ENCODE data around the gene ADAM29.

The ADAM29 gene

DNA sequence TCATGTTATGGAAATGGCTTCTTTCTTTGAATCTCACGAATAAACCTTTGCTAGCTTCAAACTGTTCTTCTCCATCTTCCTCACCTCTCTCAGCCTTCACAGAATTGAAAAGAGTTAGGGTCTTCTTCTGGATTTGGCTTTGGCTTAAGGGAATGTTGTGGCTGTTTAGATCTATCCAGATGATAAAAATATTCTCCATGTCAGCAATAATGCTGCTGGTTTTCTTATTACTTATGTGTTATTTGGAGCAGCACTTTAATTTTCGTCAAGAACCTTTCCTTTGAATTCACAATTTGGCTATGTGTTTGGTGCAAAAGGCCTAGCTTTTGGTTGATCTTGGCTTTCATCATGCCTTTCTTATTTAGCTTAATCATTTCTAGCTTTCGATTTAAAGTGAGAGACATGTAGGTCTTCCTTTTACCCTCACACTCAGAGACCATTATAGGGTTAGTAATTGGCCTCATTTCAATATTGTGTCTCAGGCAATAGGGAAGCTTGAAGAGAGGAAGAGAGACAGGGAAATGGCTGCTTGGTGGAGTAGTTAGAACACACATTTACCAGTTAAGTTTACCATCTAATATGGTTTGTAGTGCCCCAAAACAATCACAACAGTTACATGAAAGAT lies 5.1 kb upstream of the ADAM29 start:
- Histone ChIP-seq H3K36me3 (ENCODE audit: insufficient read depth, low read length) (no peaks in the 10 kb centered on the region), H3K27ac (ENCODE audit: low read depth, low read length) (no peak overlapping the region), H3K27me3 (ENCODE audit: insufficient read depth, low read length) (no peaks in the 10 kb centered on the region), H3K9me3 (ENCODE audit: insufficient read depth, low read depth, low read length) (peaks cover 6% of the 10 kb centered on the region; the same call in 1 of the 2 replicates), H3K4me1 (ENCODE audit: insufficient read depth, low read length) (no peaks in the 10 kb centered on the region), H3K4me3 (ENCODE audit: low read length) (no peak overlapping the region), H3K9ac (ENCODE audit: low read depth, low read length) (no peak overlapping the region)
- WGBS: 100% methylated on average over 3 of the region's 3 CpGs

- 92% methylated on average over 2 of the region's 2 CpGs for WGBS
- Histone ChIP-seq H3K9me3 (ENCODE audit: insufficient read depth, low read depth, low read length) (no peaks in the 10 kb centered on the region), H3K36me3 (ENCODE audit: insufficient read depth, low read length) (no peaks in the 10 kb centered on the region), H3K4me1 (ENCODE audit: insufficient read depth, low read length) (no peaks in the 10 kb centered on the region), H3K27me3 (ENCODE audit: insufficient read depth, low read length) (no peaks in the 10 kb centered on the region), H3K27ac (ENCODE audit: low read depth, low read length) (no peak overlapping the region), H3K4me3 (ENCODE audit: low read length) (no peak overlapping the region), H3K9ac (ENCODE audit: low read depth, low read length) (no peak overlapping the region)
Observed at GRCh38 chr4:174919886-174920423, 1.8 kb downstream of the ADAM29 start.

DNA sequence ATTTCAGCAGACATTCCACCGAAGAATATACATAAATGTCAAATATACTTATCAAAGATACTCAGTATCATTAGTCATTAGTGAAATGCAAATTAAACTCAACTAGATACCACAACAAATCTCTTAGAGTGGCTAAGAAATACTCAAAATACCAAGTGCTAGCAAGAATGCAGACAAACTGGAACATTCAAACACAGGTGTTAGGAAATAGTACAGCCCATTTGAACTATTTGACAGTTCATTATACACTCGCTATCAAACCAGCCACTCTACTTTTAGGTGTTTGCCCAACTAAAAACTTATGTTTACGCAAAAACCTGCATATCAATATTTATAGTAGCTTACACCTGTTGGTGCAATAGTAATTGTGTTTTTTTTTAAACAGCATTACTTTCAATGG lies 8.8 kb downstream of the ADAM29 start:
- Histone ChIP-seq H3K9me3 (ENCODE audit: insufficient read depth, low read depth, low read length) (no peaks in the 10 kb centered on the region), H3K4me1 (ENCODE audit: insufficient read depth, low read length) (no peaks in the 10 kb centered on the region; the same call in 1 of the 2 replicates), H3K9ac (ENCODE audit: low read depth, low read length) (no peak overlapping the region), H3K4me3 (ENCODE audit: low read length) (no peak overlapping the region), H3K27ac (ENCODE audit: low read depth, low read length) (no peak overlapping the region), H3K27me3 (ENCODE audit: insufficient read depth, low read length) (no peaks in the 10 kb centered on the region), H3K36me3 (ENCODE audit: insufficient read depth, low read length) (no peaks in the 10 kb centered on the region)
- 100% methylated on average over 2 of the region's 3 CpGs for WGBS

DNA sequence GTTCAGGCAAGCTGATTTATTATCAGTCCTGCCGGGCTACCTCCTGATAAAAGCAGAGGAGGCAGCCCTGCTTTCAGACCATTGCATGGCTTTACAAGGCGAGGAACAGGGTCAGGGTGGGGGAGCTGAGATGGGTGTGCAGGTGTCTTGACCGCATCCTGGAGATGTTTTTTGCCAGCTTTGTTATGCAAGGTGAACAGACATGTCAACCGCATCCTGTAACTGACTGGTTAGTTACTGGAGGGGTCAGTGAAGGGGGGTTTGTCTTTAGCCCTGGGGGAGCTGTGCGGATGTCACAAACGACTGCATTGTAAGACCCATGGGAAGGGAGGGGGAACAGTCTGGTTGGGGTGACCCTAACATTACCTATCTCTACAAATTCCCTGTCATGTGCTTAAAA lies 10.0 kb downstream of the ADAM29 start:
- WGBS: 93% methylated on average over 4 of the region's 6 CpGs
- H3K36me3 ChIP-seq (ENCODE audit: insufficient read depth, low read length): no peaks in the 10 kb centered on the region
- H3K4me3 ChIP-seq (ENCODE audit: low read length): no peak overlapping the region
- H3K27me3 ChIP-seq (ENCODE audit: insufficient read depth, low read length): no peaks in the 10 kb centered on the region
- H3K9ac ChIP-seq (ENCODE audit: low read depth, low read length): no peak overlapping the region
- H3K27ac ChIP-seq (ENCODE audit: low read depth, low read length): no peak overlapping the region
- H3K4me1 ChIP-seq (ENCODE audit: insufficient read depth, low read length): no peaks in the 10 kb centered on the region; the same call in 1 of the 2 replicates
- no peaks in the 10 kb centered on the region for H3K9me3 ChIP-seq (ENCODE audit: insufficient read depth, low read depth, low read length)

DNA sequence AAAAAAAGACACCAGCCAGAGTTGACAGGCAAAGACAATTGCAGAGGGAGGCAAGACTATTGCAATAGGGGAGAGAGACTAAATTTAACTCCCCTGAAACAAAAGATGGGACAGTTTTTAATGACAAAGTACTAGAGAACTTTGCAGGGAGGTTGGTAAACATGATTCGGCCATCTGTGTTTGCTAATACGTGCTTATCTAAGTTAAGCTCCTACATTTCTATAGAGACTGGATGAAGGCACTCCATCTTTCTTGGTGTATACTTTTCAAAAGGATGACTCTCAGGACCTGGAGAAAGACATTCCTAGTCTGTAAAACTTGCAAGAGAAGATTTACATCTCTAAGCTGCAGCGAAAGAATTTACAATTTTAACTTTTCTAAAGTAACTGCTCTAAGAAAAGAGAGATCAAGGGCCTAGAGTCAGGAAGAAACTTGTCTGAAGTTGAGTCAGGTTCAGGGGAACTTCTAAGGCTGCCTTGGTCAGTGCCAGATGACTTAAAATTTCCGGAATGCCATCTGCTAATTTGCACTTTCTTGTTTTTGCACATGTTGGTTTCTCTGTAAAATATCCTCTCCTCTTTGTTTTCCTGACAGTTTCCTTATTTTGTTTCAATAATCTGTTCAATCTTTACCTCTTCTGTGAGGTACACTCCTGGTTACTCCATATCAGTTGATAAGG lies 10.6 kb downstream of the ADAM29 start:
- Histone ChIP-seq H3K9ac (ENCODE audit: low read depth, low read length) (no peak overlapping the region), H3K4me1 (ENCODE audit: insufficient read depth, low read length) (no peaks in the 10 kb centered on the region; the same call in 1 of the 2 replicates), H3K9me3 (ENCODE audit: insufficient read depth, low read depth, low read length) (no peaks in the 10 kb centered on the region), H3K27ac (ENCODE audit: low read depth, low read length) (no peak overlapping the region), H3K36me3 (ENCODE audit: insufficient read depth, low read length) (no peaks in the 10 kb centered on the region), H3K27me3 (ENCODE audit: insufficient read depth, low read length) (no peaks in the 10 kb centered on the region), H3K4me3 (ENCODE audit: low read length) (no peak overlapping the region)
- WGBS: 91% methylated on average over 4 of the region's 4 CpGs

- H3K9me3 ChIP-seq (ENCODE audit: insufficient read depth, low read depth, low read length): no peaks in the 10 kb centered on the region
- H3K27ac ChIP-seq (ENCODE audit: low read depth, low read length): no peak overlapping the region
- H3K27me3 ChIP-seq (ENCODE audit: insufficient read depth, low read length): no peaks in the 10 kb centered on the region
- no peak overlapping the region for H3K9ac ChIP-seq (ENCODE audit: low read depth, low read length)
- H3K4me3 ChIP-seq (ENCODE audit: low read length): no peak overlapping the region
- no peaks in the 10 kb centered on the region for H3K36me3 ChIP-seq (ENCODE audit: insufficient read depth, low read length)
- WGBS: over 99% methylated on average over 6 of the region's 6 CpGs
- H3K4me1 ChIP-seq (ENCODE audit: insufficient read depth, low read length): no peaks in the 10 kb centered on the region; the same call in 1 of the 2 replicates
Observed at GRCh38 chr4:174929346-174929745, 11.2 kb downstream of the ADAM29 start.

- no peak overlapping the region for H3K4me3 ChIP-seq (ENCODE audit: low read length)
- 95% methylated on average over 5 of the region's 5 CpGs for WGBS
- no peak overlapping the region for H3K9ac ChIP-seq (ENCODE audit: low read depth, low read length)
- H3K4me1 ChIP-seq (ENCODE audit: insufficient read depth, low read length): no peaks in the 10 kb centered on the region; the same call in 1 of the 2 replicates
- no peaks in the 10 kb centered on the region for H3K27me3 ChIP-seq (ENCODE audit: insufficient read depth, low read length)
- no peak overlapping the region for H3K27ac ChIP-seq (ENCODE audit: low read depth, low read length)
- no peaks in the 10 kb centered on the region for H3K9me3 ChIP-seq (ENCODE audit: insufficient read depth, low read depth, low read length)
- no peaks in the 10 kb centered on the region for H3K36me3 ChIP-seq (ENCODE audit: insufficient read depth, low read length)
Observed at GRCh38 chr4:174930895-174931294, 12.7 kb downstream of the ADAM29 start.

- no peak overlapping the region for H3K9ac ChIP-seq (ENCODE audit: low read depth, low read length)
- H3K27ac ChIP-seq (ENCODE audit: low read depth, low read length): no peak overlapping the region
- no peaks in the 10 kb centered on the region for H3K27me3 ChIP-seq (ENCODE audit: insufficient read depth, low read length)
- H3K9me3 ChIP-seq (ENCODE audit: insufficient read depth, low read depth, low read length): no peaks in the 10 kb centered on the region
- H3K4me1 ChIP-seq (ENCODE audit: insufficient read depth, low read length): no peaks in the 10 kb centered on the region; the same call in 1 of the 2 replicates
- H3K36me3 ChIP-seq (ENCODE audit: insufficient read depth, low read length): no peaks in the 10 kb centered on the region
- 100% methylated on average over 1 of the region's 1 CpG for WGBS
- no peak overlapping the region for H3K4me3 ChIP-seq (ENCODE audit: low read length)
Observed at GRCh38 chr4:174933083-174933482, 14.9 kb downstream of the ADAM29 start.

DNA sequence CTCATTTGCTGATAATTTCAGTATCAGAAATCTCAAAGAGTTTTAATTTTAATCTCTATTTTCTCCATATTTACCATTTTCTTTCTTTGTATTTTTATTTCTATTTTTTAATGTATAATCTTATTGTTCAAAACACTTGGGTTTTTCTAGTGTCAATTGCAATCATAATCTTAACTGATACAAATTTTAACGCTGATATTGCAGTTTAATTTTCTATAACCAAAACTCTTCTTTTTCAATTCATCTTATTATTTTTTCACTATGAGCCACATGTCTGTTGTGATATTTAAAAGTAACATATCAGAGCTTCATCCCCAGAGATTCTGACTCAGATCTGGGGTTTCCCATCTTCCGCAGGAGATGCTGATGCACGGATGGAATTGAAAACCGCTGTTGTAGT lies 16.2 kb downstream of the ADAM29 start:
- no peaks in the 10 kb centered on the region for H3K4me1 ChIP-seq (ENCODE audit: insufficient read depth, low read length)

DNA sequence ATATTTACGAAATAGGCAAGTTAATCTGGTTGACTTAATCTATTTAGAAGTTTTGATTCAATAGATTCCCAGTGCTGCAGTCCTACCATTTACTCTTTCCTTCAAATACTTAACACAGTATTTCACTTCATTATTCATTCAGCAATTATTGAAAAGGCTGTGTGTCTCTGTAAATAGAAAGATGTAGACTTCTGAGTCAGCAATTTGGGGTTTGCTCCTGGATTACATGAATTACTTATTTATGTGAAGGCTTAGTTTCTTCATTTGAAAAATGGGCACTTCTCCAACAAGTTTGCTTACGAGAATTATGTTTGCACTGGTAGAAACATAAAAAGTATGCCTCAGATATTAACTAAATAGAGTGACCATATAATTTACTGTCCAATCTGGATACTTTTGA lies 17.4 kb downstream of the ADAM29 start:
- 100% methylated on average over 1 of the region's 2 CpGs for WGBS
- Histone ChIP-seq H3K36me3 (ENCODE audit: insufficient read depth, low read length) (no peaks in the 10 kb centered on the region), H3K4me3 (ENCODE audit: low read length) (no peak overlapping the region), H3K27me3 (ENCODE audit: insufficient read depth, low read length) (no peaks in the 10 kb centered on the region), H3K9ac (ENCODE audit: low read depth, low read length) (no peak overlapping the region), H3K4me1 (ENCODE audit: insufficient read depth, low read length) (no peaks in the 10 kb centered on the region), H3K27ac (ENCODE audit: low read depth, low read length) (no peak overlapping the region), H3K9me3 (ENCODE audit: insufficient read depth, low read depth, low read length) (no peaks in the 10 kb centered on the region)

More for the DNA sequence above, 16.2 kb downstream of the ADAM29 start:
- H3K36me3 ChIP-seq (ENCODE audit: insufficient read depth, low read length): no peaks in the 10 kb centered on the region
- no peak overlapping the region for H3K4me3 ChIP-seq (ENCODE audit: low read length)
- no peak overlapping the region for H3K27ac ChIP-seq (ENCODE audit: low read depth, low read length)
- H3K9ac ChIP-seq (ENCODE audit: low read depth, low read length): no peak overlapping the region
- no peaks in the 10 kb centered on the region for H3K9me3 ChIP-seq (ENCODE audit: insufficient read depth, low read depth, low read length)
- H3K27me3 ChIP-seq (ENCODE audit: insufficient read depth, low read length): no peaks in the 10 kb centered on the region
- 92% methylated on average over 4 of the region's 4 CpGs for WGBS

GRCh38 chr4:174940002-174940401 lies 21.8 kb downstream of the ADAM29 start:
- H3K27me3 ChIP-seq (ENCODE audit: insufficient read depth, low read length): no peaks in the 10 kb centered on the region
- no peaks in the 10 kb centered on the region for H3K4me1 ChIP-seq (ENCODE audit: insufficient read depth, low read length)
- WGBS: 100% methylated on average over 1 of the region's 1 CpG
- no peak overlapping the region for H3K4me3 ChIP-seq (ENCODE audit: low read length)
- H3K9me3 ChIP-seq (ENCODE audit: insufficient read depth, low read depth, low read length): peaks cover 9% of the 10 kb centered on the region
- H3K9ac ChIP-seq (ENCODE audit: low read depth, low read length): no peak overlapping the region
- no peak overlapping the region for H3K27ac ChIP-seq (ENCODE audit: low read depth, low read length)
- H3K36me3 ChIP-seq (ENCODE audit: insufficient read depth, low read length): no peaks in the 10 kb centered on the region
